HepG2 (cell line): ENCODE data around the gene SEC24D. TPM values are rescaled to one million over a fixed set of nuclear protein-coding genes. Genes with fewer than 3 reads are reported as not detected.

Source experiments
- ATAC-seq: fragments of 200-7000 bp; cut with Tn5 transposase; 3 replicates; pipeline ENCODE4 v1.9.1; 2020; ENCODE audit warnings: mild to moderate bottlenecking, moderate library complexity
- BruUV-seq: library from RNA; stranded (reverse); fragments of 400-500 nt; replicated peaks from 2 replicates; lab custom pipeline; 2021; lab: Mats Ljungman, UMichigan
- CTCF ChIA-PET: fragments of 300-600 bp; formaldehyde crosslinking; extraction: SDS; loops from one replicate; lab custom pipeline; 2021; ENCODE audit warnings: low total read pairs, inconsistent platforms, low intra/inter-chr PET ratio; lab: Yijun Ruan, JAX
- POLR2A ChIA-PET: fragments of 350-600 bp; sonication (Branson Sonifier 250); formaldehyde crosslinking; loops from one replicate; lab custom pipeline; 2020; ENCODE audit warnings: antibody characterized with exemption, inconsistent platforms; lab: Yijun Ruan, JAX
- DNase-seq: peaks from one replicate; pipeline ENCODE4 v3.0.0-alpha.2; 2015; ENCODE audit warnings: low spot score
- FAIRE-seq: peaks from 3 replicates; lab custom pipeline; 2011; peaks lifted over from hg19 to GRCh38; lab: Jason Lieb, UNC
- H2AFZ ChIP-seq: one replicate; pipeline ENCODE4 v1.6.1; 2011; ENCODE audit warnings: low read length, inconsistent platforms
- H3K27ac ChIP-seq: fragments of 300-600 bp; 3 replicates; pipeline ENCODE4 v1.8.0; 2011; ENCODE audit warnings: mixed run types, mild to moderate bottlenecking, mixed read lengths, low read length, inconsistent platforms; ENCODE audit not compliant: insufficient read depth; ENCODE audit errors: extremely low read length
- H3K27me3 ChIP-seq, 2 experiments: fragments of 200-600 bp in 1 of 2; 2 replicates in 1 of 2; 3 replicates in 1 of 2; pipeline versions ENCODE4 v1.6.0 to v1.8.0; 2011; ENCODE audit warnings: low read length in 2 of 2, mild to moderate bottlenecking in 2 of 2, moderate library complexity in 2 of 2, inconsistent platforms in 1 of 2; ENCODE audit not compliant: insufficient read depth in 2 of 2, control insufficient read depth in 1 of 2
- H3K36me3 ChIP-seq, 2 experiments: fragments of 200-600 bp in 1 of 2; replicated peaks in 1 of 2; 2 replicates in 1 of 2; 3 replicates in 1 of 2; pipeline versions ENCODE4 v1.5.1 to v1.8.0; 2011; ENCODE audit warnings: low read length in 2 of 2, inconsistent platforms in 1 of 2; ENCODE audit not compliant: insufficient read depth in 2 of 2, control insufficient read depth in 1 of 2
- H3K4me1 ChIP-seq: 2 replicates; pipeline ENCODE4 v1.5.1; 2012; ENCODE audit warnings: low read length, inconsistent platforms; ENCODE audit not compliant: insufficient read depth
- H3K4me2 ChIP-seq: 2 replicates; pipeline ENCODE4 v1.6.0; 2011; ENCODE audit warnings: low read depth, low read length, inconsistent platforms
- H3K4me3 ChIP-seq, 3 experiments: fragments of 200-600 bp in 1 of 3; sonication (generic), shearing (Covaris generic) in 1 of 3; replicated peaks in 1 of 3; 2 replicates each; pipeline ENCODE4 v1.5.1; 2011 to 2016; ENCODE audit warnings: low read length in 3 of 3, inconsistent platforms in 2 of 3, low read depth in 2 of 3, mild to moderate bottlenecking in 2 of 3, control low read depth in 1 of 3, mixed read lengths in 1 of 3; ENCODE audit not compliant: insufficient read depth in 1 of 3
- H3K79me2 ChIP-seq: one replicate; pipeline ENCODE4 v1.6.1; 2011; ENCODE audit warnings: low read length, inconsistent platforms; ENCODE audit not compliant: insufficient read depth
- H3K9ac ChIP-seq: 2 replicates; pipeline ENCODE4 v1.6.0; 2011; ENCODE audit warnings: mild to moderate bottlenecking, low read depth, low read length, inconsistent platforms; ENCODE audit not compliant: insufficient read depth
- H3K9me3 ChIP-seq: 2 replicates; pipeline ENCODE4 v1.5.1; 2012; ENCODE audit warnings: mild to moderate bottlenecking, low read length
- H4K20me1 ChIP-seq: 2 replicates; pipeline ENCODE4 v1.6.0; 2011; ENCODE audit warnings: inconsistent platforms, mild to moderate bottlenecking, low read length, moderate library complexity; ENCODE audit not compliant: insufficient read depth
- CTCF ChIP-seq: sonication (generic); formaldehyde crosslinking; IDR thresholded peaks from 2 replicates; pipeline ENCODE4 v1.5.0; 2020; ENCODE audit warnings: mild to moderate bottlenecking, missing genetic modification reagents, moderate library complexity
- ZNF709 ChIP-seq: sonication (generic); formaldehyde crosslinking; IDR thresholded peaks from 2 replicates; pipeline ENCODE4 v1.5.0; 2020; ENCODE audit warnings: mild to moderate bottlenecking, missing genetic modification reagents
- WGBS: methylation state at CpG from one replicate; pipeline ENCODE4 v1.1.6; 2017; ENCODE audit warnings: low lambda C conversion rate; 5-methylcytosine and 5-hydroxymethylcytosine counted together
- in situ Hi-C: cut with HindIII; loops from 2 replicates; pipeline ENCODE4 v1.10.0; 2017; ENCODE audit warnings: low pct_unique_long_range_greater_than_20kb; ENCODE audit not compliant: extremely low pct_ligation_motif_present
- intact Hi-C: fragments of 100-400 bp; cut with micrococcal nuclease; formaldehyde crosslinking; loops from one replicate; pipeline ENCODE4 v1.10.0; 2022; ENCODE audit not compliant: unreplicated experiment
- polyA plus RNA-seq, 8 experiments: library from polyadenylated mRNA; depleted of rRNA in 3 of 8; stranded (reverse) in 7 of 8; unstranded in 1 of 8; fragments of >200 nt; fragmentation: Illumina TruSeq in 4 of 8; extraction: Trizol in 4 of 8; gene quantifications; 2 replicates each; pipeline versions ENCODE4 v1.2.1 to v1.2.3, GENCODE V29; 2011 to 2016; ENCODE audit warnings: low read depth in 4 of 8, missing spikeins in 1 of 8, mixed read lengths in 1 of 8; ENCODE audit not compliant: insufficient read depth in 1 of 8
- total RNA-seq, 5 experiments: library from RNA; depleted of rRNA; stranded (reverse); fragments of >200 nt; fragmentation: Illumina TruSeq; extraction: Trizol; gene quantifications; 2 replicates each; pipeline ENCODE4 v1.2.3, GENCODE V29; 2016; ENCODE audit warnings: low read depth in 1 of 5

SEC24D gene
- total and polyA plus RNA-seq, 2 of the 13 experiments (the other 11 are each of a cell fraction or from before 2014, with no cell fraction given), result 30.0 to 51.1 TPM

DNA sequence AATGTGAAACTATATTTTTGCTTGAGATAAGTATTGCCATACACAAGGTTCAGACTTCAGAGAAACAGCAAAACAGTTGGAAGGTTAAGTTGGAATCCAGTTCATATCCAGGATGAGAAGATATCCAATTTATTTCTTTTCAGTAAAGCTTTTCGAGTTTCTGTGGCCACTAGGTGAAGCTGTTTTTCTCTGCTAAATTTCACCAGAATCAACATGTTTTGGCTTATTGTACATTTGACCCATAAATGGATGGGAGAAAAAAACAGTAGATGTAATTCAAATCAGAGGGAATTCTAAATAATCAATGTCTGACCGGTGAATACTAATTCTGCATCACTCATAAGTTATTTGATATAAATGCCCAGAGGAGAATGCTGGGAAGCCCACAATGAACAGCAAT is 159.8 kb downstream of the SEC24D start:
- peak; percentile 20; the same call in 1 of the 2 replicates for TF ChIP-seq CTCF (CRISPR knock-in tag)
- no peak for TF ChIP-seq ZNF709
- TF ChIP-seq, all 625 proteins: peak for 1
- BruUV-seq, result no TSS peak
- no peak overlapping the region for H2AFZ ChIP-seq
- no peak overlapping the region for H3K4me3 ChIP-seq
- no peak overlapping the region for H3K27ac ChIP-seq
- no peak overlapping the region for H3K4me2 ChIP-seq
- H3K4me1 ChIP-seq, result no peaks in the 10 kb centered on the region
- intact Hi-C loops (no loop called here), in situ Hi-C loops (no loop called here)
- 58% methylated on average over 2 of the region's 2 CpGs for WGBS
- H3K9me3 ChIP-seq, result no peaks in the 10 kb centered on the region
- no peak overlapping the region for H3K9ac ChIP-seq
- ChIA-PET POLR2A (no interaction called here), CTCF (no interaction called here)
- no peaks in the 10 kb centered on the region for H3K36me3 ChIP-seq
- FAIRE-seq, result no peak
- H3K79me2 ChIP-seq, result no peaks in the 10 kb centered on the region
- H4K20me1 ChIP-seq, result no peaks in the 10 kb centered on the region
- ATAC-seq, result no peak
- no peak for DNase-seq
- no peaks in the 10 kb centered on the region for H3K27me3 ChIP-seq

Other genes with a start within 250 kb of the SEC24D start
- gene METTL14, start 150.7 kb downstream of the SEC24D start, total RNA-seq (2016; rRNA removed; fragmentation: Illumina TruSeq; extraction: Trizol), result 44.9 and 68.5 TPM in 2 replicates
- gene METTL14, start 150.7 kb downstream of the SEC24D start, polyA plus RNA-seq (2011; rRNA removed), result 10.0 and 11.6 TPM in 2 replicates
- gene SYNPO2, start 52.7 kb upstream of the SEC24D start, total RNA-seq (2016; rRNA removed; fragmentation: Illumina TruSeq; extraction: Trizol), result 0.04 TPM in 1 of 2 replicates, not detected in the other
- 0.01 TPM in 1 of 2 replicates, not detected in the other for gene SYNPO2, start 52.7 kb upstream of the SEC24D start, polyA plus RNA-seq (2011; rRNA removed)